ENCODE results near the gene DPYSL5.
A peak's percentile ranks its signal among the peaks of the same experiment; 100 is the strongest.

GRCh38 chr2:26982102-26982742, 134.3 kb downstream of the DPYSL5 start:
- peak; percentile 29; the same call in 1 of the 2 replicates for TF ChIP-seq CTCF (IDR thresholded peaks at IDR 0.05; ENCODE audit: low read length)
- TF ChIP-seq EZH2 (IDR thresholded peaks at IDR 0.05; ENCODE audit: borderline replicate concordance, low read length): no peak
